ENCODE data around the gene LURAP1L.

Gene LURAP1L

DNA sequence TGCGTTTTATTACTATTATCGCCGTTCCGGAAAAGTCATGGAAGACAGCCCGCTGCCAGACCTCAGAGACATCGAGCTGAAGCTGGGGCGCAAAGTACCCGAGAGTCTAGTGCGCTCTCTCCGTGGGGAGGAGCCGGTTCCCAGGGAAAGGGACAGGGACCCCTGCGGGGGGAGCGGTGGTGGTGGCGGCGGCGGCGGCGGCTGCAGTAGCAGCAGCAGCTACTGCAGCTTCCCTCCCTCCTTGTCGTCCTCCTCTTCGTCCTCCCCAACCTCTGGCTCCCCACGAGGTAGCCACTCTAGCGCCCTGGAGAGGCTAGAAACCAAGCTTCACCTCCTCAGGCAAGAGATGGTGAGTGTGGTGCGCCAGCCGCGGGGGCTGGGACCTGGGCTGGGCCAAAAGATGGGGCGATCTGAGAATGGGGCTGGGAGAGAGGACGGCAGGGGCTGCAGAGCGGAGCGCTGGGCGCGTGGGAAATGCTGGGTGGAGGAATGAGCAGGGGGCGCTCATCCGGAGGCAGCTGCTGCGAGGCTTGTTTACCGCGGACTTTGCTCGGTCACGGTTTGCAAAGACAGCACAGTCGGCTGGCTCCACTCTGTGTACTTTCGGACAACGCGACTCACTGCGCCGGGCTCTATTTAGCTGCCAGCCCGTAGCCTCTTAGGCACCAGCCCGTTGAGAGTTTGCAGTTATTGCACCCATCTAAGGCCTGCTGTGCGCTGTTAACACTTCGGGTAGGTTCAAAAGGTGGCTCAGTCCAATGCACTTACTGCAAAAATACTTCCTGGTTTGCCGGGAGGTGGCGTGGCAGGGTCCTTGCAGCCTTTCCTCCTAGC, 1.1 kb downstream of the LURAP1L start:
- Histone ChIP-seq H4K20me1 (ENCODE audit: insufficient read depth, low read length) (no peaks in the 10 kb centered on the region), H2AFZ (ENCODE audit: low read depth, low read length) (peak overlapping the region; percentile 91), H3K9me3 (ENCODE audit: insufficient read depth, low read length) (no peaks in the 10 kb centered on the region), H3K27ac (ENCODE audit: low read length) (peak overlapping the region; percentile 13; the same call in 1 of the 2 replicates), H3K4me2 (ENCODE audit: low read length) (peak overlapping the region; percentile 97), H3K27me3 (ENCODE audit: low read depth, low read length) (peaks cover 7% of the 10 kb centered on the region; the same call in 1 of the 2 replicates), H3K4me3 (ENCODE audit: low read length) (peak overlapping the region; percentile 87), H3K9ac (ENCODE audit: low read length) (peak overlapping the region; percentile 65), H3K79me2 (ENCODE audit: low read length) (no peaks in the 10 kb centered on the region), H3K4me1 (ENCODE audit: low read length) (peaks cover 4% of the 10 kb centered on the region), H3K36me3 (replicated peaks; ENCODE audit: low read depth, low read length) (no peaks in the 10 kb centered on the region)
- TF ChIP-seq EZH2phosphoT487 (IDR thresholded peaks at IDR 0.05; ENCODE audit: low read depth) = no peak
- TF ChIP-seq, protein P1, sequence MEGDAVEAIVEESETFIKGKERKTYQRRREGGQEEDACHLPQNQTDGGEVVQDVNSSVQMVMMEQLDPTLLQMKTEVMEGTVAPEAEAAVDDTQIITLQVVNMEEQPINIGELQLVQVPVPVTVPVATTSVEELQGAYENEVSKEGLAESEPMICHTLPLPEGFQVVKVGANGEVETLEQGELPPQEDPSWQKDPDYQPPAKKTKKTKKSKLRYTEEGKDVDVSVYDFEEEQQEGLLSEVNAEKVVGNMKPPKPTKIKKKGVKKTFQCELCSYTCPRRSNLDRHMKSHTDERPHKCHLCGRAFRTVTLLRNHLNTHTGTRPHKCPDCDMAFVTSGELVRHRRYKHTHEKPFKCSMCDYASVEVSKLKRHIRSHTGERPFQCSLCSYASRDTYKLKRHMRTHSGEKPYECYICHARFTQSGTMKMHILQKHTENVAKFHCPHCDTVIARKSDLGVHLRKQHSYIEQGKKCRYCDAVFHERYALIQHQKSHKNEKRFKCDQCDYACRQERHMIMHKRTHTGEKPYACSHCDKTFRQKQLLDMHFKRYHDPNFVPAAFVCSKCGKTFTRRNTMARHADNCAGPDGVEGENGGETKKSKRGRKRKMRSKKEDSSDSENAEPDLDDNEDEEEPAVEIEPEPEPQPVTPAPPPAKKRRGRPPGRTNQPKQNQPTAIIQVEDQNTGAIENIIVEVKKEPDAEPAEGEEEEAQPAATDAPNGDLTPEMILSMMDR (IDR thresholded peaks at IDR 0.05; ENCODE audit: low read depth, low read length) = peak; percentile 56

DNA sequence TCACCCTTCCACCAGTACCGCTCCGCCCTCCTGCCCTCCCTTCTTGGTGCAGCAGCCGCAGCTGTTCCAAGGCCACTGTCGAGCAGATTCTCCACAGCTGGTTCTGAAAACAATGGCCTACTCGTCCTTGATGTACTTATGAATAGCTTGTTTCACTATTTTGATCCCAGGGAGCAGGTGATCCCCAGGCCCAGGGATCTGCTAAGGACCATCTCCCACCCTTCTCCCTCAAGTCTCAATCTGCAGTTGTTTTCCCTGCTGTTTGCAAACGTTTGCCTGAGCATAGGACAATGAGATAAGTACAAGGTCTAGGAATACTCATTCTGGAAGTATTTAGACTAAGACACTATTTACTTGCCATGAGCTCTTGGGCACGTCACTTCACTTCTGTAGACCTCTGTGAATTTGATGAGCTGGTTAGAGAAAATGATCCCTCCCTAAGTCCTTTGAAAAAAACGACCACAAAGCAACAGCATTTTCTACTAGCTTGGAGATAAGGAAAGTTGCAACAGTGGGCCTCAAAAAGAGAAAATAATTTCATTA, 1.8 kb downstream of the LURAP1L start:
- H3K9ac ChIP-seq (ENCODE audit: low read length) = peak overlapping the region; percentile 8; the same call in 1 of the 2 replicates
- H2AFZ ChIP-seq (ENCODE audit: low read depth, low read length) = peak overlapping the region; percentile 91
- peaks cover 4% of the 10 kb centered on the region for H3K4me1 ChIP-seq (ENCODE audit: low read length)
- H3K36me3 ChIP-seq (replicated peaks; ENCODE audit: low read depth, low read length) = no peaks in the 10 kb centered on the region
- TF ChIP-seq EZH2phosphoT487 (IDR thresholded peaks at IDR 0.05; ENCODE audit: low read depth) = no peak
- TF ChIP-seq, protein P1 (IDR thresholded peaks at IDR 0.05; ENCODE audit: low read depth, low read length) = no peak
- H3K79me2 ChIP-seq (ENCODE audit: low read length) = no peaks in the 10 kb centered on the region
- H3K27me3 ChIP-seq (ENCODE audit: low read depth, low read length) = peaks cover 7% of the 10 kb centered on the region; the same call in 1 of the 2 replicates
- H3K9me3 ChIP-seq (ENCODE audit: insufficient read depth, low read length) = no peaks in the 10 kb centered on the region
- H4K20me1 ChIP-seq (ENCODE audit: insufficient read depth, low read length) = no peaks in the 10 kb centered on the region
- H3K4me3 ChIP-seq (ENCODE audit: low read length) = peak overlapping the region; percentile 87
- no peak overlapping the region for H3K27ac ChIP-seq (ENCODE audit: low read length)
- peak overlapping the region; percentile 97 for H3K4me2 ChIP-seq (ENCODE audit: low read length)

DNA sequence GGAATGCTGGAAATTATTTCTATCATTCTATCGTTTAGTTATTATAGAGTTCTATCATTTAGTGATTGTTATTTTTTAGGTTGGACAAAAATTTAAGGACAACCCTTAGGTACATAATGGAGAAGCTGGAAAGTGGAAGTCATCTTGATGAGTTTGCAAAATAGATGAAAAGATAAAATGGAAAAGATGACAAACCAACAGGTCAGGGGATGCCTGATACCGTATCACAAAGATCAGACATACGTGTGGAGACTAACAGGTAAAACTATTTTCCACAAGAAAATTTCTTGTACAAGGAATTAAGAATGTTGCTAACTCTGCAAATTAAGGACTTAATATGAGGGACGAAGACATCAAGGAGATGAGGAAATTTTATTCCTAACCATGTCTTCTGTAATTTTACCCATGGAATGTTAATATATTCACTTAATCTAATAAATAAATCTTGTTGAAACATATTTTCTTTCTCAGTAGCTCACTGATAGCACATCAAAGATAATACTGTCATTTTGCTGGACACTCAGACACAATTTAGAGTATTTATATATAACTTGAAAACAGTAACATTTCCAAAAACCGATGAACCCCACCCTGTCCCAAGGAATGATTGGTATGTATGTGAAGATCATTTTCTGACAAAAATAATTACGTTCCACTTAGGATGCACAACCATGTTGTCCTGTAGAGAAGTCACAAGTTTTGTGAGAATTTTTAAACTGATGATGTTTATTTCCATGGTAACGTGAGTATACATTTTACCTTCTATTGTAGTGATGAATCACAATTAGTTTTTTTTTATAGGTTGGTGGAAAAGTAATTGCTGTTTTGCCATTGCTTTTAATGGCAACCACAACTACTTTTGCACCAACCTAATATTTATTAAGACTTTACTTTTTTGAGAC, 2.6 kb downstream of the LURAP1L start:
- Histone ChIP-seq H3K4me3 (ENCODE audit: low read length) (no peak overlapping the region), H3K9ac (ENCODE audit: low read length) (no peak overlapping the region), H3K79me2 (ENCODE audit: low read length) (no peaks in the 10 kb centered on the region), H3K27ac (ENCODE audit: low read length) (no peak overlapping the region), H2AFZ (ENCODE audit: low read depth, low read length) (no peak overlapping the region; the same call in 1 of the 2 replicates), H4K20me1 (ENCODE audit: insufficient read depth, low read length) (no peaks in the 10 kb centered on the region), H3K36me3 (replicated peaks; ENCODE audit: low read depth, low read length) (no peaks in the 10 kb centered on the region), H3K4me1 (ENCODE audit: low read length) (peaks cover 4% of the 10 kb centered on the region), H3K9me3 (ENCODE audit: insufficient read depth, low read length) (no peaks in the 10 kb centered on the region), H3K4me2 (ENCODE audit: low read length) (no peak overlapping the region; the same call in 1 of the 2 replicates), H3K27me3 (ENCODE audit: low read depth, low read length) (peaks cover 7% of the 10 kb centered on the region; the same call in 1 of the 2 replicates)
- no peak for TF ChIP-seq EZH2phosphoT487 (IDR thresholded peaks at IDR 0.05; ENCODE audit: low read depth)
- TF ChIP-seq, protein P1 (IDR thresholded peaks at IDR 0.05; ENCODE audit: low read depth, low read length) = no peak

Data from OCI-LY3 (cell line).